GM18868 (cell line): ENCODE measurements around the gene CATSPERZ.

Source experiments
- ATAC-seq: cut with Tn5 transposase; IDR thresholded peaks from one replicate; pipeline ENCODE4 v1.9.1; 2021; ENCODE audit warnings: mild to moderate bottlenecking, moderate library complexity; ENCODE audit not compliant: unreplicated experiment

CATSPERZ gene

DNA sequence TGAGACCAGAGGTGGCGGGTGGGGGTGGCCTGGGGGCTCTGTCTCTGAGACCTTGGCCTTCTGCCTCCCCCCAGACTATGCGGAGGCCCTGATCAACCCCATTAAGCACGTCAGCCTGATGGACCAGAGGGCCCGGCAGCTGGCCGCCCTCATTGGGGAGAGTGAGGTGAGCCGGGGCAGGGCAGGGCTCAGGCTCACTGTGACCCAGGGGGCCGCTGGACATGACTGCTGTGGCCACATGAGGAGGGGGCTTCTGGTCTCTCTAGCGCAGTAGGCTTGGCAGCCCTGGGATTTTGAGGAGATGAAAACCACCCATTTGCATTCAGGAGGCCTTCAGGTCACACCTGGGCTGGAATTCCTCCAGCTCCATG lies 36.2 kb upstream of the CATSPERZ start:
- ATAC-seq, result no peak

DNA sequence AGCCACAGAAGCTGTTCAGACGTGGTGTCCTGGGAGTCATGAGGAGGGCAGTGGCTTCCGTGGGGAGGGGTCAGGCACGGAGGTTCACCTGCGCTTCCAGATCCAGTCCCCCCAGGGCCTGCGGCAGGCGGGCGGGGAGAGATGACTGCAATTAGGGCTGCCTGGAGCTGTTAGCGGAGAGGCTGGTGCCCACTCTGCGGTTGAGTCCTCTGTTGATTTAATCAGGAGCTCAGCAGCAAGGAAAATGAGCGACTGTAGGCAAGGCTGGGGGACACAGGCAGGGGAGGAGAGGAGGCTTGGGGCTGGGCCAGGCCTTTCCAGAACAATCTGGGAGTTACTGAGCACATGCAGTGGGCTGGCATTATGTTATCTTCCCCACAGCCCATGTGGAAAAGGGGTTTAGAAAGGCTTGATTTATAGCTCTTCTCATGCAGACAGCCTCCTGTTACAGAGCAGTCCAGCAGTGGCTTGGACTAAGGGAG lies 35.7 kb upstream of the CATSPERZ start:
- ATAC-seq, result no peak

DNA sequence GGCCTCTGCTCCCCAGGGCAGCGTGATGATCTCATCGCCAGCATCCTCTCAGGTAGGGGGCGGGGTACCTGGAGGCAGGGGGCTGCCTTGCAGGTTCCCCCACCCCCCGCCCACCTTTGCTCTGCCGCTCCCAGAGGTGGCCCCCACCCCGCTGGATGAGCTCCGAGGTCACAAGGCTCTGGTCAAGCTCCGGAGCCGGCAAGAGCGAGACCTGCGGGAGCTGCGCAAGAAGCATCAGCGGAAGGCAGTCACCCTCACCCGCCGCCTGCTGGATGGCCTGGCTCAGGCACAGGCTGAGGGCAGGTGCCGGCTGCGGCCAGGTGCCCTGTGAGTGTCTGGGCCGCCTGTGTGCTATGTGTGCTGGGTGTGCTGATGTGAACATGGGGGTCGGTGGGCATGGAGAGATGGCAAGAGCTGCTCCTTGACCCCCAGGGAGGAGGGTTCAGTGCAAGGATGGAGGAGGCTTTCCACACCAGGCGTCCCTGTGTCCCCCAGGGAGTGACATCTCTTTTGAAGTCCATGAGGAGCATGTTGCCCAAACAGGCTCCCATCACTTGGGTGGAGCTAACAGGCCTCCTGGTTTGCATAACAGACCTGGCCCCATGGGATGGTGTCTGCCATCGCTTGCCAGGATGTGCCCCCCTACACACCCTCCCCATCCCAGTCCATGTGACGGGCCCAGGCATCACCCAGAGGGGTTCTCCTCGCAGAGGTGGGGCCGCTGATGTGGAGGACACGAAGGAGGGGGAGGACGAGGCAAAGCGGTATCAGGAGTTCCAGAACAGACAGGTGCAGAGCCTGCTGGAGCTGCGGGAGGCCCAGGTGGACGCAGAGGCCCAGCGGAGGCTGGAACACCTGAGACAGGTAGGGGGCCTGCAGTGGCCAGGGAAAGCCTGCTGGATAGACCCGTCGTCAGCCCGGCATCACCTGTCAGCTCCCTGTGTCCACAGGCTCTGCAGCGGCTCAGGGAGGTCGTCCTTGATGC lies 34.7 kb upstream of the CATSPERZ start:
- ATAC-seq, result no peak

DNA sequence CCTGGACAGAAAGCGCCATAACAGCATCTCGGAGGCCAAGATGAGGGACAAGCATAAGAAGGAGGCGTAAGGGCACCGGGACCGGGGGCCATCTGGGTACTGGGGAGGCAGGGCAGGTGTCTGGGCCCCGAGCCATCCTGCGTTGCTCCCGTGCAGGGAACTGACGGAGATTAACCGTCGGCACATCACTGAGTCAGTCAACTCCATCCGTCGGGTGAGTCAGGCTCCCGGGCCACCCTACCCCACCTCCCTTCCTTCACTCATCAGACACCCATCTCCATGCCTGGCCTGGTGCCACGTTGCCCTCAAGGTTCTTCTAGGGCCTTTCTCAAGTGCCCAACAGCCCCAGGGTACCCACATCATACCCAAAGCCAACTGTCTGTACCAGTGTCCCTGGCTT lies 33.8 kb upstream of the CATSPERZ start:
- ATAC-seq, result no peak

DNA sequence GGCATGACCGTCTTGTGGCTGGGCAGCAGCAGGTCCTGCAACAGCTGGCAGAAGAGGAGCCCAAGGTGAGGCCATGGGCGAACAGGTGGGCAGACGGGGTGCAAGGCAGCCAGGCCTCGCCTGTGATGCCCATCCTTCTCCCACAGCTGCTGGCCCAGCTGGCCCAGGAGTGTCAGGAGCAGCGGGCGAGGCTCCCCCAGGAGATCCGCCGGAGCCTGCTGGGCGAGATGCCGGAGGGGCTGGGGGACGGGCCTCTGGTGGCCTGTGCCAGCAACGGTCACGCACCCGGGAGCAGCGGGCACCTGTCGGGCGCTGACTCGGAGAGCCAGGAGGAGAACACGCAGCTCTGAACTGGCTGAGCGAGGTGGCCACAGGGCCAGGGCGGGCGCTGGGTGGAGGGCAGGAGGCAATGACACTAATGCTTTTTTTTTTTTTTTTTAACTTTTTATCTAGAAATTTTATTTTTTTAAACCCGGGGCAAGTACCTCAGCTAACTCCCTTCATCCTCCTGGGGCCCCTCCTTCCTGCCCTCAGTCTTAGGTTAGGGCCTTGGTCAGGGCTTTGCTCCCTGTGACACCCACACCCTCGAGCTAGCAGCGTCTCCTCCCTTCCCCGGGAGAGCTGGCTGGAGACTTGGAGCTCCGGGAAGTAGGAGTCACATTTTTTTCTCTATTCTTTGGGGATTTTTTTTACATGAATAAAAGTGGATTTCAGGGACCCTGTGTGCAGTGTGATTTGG lies 32.8 kb upstream of the CATSPERZ start:
- ATAC-seq, result no peak

DNA sequence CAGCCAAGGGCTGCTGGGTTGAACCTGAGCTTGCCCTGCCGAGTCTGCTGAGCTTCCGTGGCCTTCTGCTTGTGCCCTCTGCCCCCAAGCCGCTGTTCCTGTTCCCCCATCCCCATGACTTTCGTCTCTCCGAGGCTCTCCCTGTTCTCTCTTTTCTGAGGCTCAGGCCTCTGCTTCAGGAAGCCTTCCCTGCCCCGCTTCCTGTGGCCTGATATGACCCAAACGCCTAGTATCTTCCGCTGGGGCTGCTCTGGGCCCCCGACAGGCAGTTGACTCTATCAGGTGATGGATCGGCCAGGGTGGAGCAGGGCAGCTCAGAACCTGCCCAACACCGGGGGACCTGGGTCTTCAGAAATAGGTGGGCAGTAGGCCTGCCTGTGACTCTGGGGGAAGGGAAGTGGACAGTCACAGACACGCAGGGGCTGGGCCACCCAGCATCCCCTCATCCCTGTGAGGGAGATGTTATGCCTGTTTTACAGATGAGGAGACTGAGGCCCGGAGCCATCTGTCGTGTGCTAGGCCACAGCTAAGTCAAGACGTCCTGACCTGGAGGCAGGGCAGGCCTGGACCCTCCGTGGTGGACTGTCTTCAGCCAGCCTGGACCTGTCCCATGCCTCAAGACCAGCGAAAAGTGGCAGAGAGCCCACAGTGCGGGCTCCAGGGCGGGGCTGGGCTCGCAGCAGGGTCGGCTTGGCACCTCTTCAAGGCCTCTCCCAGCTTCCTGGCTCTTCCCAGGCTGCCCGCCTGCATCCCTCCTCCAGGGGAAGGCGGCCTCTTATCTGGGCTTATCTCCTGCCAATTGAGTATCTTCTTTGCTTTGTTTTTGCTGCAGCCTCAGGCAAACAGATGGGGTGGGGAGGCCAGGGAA lies 31.9 kb upstream of the CATSPERZ start:
- no peak for ATAC-seq

DNA sequence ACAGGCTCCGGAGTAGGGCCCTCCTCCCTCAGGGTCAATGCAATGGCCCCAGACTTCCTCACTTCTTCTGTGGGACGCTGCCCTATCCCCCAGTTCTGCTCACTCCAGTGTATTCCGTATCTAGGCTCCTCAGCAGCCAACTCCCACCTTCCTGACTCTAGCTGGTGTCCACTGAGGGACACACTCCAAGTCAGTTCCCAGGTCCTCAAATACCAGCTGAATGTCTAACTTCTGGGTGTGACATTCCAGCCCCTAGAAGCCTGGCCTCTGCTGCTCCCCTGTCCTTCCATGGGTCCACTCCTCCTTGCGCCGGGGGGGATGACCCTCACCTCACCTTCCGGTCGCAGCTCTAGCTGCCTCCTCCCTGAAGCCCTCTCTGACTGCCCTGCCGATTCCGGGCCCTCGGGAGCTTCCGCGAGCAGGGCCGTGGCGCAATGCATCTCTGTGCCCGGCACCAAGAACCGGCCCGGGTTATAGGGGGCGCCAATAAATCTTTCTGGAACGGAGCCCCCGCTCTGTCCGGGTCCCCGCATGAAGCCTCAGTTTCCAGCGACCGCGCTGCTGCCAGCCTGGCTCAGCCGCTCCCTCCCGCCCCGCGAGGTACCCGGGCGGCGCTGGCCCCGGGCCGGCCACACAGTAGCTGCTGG lies 31.1 kb upstream of the CATSPERZ start:
- ATAC-seq, result peak; percentile 10

DNA sequence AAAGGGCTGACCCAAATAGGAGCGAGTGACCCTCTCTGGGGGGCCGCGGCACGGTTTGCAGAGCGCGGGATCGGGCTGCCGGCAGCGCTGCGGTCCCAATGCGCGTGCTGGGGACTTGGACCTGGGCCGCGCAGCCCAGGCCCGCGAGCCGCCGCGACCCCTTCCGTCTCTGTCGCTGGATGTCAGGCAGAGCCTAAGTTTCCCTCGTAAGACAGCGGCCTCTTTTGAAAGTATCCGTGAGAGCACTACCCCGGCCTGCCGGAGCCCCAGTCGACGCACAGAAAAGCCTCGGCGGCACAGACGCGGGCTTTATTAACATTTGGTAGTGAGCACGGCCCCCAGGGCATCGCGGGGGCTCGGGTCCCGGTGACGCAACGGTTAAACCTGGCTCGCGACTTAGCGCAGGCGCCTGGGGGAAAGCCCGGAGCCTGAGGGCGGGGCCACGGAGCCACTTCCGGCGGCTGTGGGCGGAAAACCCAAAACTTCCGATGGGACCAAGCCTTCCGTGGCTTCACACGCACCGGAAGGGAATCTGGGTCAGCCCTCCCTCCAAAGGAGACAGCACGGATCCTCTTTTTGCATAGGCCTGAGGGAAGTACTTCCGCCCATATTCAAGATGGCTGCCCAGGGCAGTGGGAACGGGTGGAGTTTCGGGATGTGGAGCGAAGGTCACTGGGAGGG lies 30.5 kb upstream of the CATSPERZ start:
- peak; percentile 70 for ATAC-seq

DNA sequence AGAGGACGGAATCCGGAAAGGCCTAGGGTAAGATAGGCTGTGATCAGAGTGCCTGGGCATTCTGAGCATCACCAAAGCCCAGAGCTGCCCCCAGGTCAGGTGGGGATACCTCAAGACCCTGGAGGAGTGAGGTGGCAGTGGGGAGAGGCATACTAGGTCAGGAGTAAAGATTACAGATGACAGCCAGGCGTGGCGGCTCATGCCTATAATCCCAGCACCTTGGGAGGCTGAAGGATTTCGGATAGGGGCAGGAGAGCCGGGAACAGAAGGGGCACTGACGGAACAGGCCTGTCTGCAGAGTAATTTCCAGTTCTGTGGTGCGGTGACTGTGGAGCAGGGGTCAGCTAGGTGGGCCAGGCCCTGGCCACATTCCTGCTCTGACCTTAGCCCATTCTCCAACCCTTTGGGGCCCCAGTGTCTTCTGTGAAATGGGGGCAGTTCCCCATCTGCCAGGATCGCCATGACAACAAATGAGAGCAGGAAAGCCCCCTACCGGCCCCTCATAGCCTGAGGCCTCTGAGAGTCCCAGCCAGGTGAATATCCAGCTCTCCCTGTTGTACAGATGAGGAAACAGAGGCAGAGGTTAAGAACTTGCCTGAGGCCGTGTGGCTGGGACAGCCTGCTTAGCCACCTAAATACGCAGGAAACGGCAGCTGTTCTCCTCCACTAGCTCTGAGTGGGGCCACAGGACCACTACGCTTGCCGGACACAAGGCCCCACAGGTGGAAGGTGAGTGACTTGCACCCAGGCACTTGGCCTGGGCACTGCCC lies 24.9 kb upstream of the CATSPERZ start:
- ATAC-seq, result no peak

DNA sequence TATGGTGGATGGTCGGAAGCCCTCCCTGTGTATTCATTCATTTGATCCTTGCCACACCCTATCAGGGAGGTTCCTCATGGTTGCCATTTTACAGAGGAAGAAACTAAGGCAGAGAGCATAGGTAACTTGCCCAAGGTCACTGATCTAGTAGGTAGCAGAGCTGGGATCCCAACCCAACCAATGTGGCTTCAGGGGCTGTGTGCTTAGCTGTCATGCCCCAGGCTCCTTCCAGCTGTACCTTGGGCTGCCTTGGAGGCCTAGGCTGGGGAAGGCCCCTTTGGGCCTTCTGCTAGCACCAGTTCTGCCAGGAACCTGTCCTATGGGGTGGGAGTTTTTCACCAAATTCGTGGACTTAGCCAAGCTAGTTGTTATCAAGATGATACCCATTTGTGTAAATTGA lies 24.3 kb upstream of the CATSPERZ start:
- no peak for ATAC-seq

DNA sequence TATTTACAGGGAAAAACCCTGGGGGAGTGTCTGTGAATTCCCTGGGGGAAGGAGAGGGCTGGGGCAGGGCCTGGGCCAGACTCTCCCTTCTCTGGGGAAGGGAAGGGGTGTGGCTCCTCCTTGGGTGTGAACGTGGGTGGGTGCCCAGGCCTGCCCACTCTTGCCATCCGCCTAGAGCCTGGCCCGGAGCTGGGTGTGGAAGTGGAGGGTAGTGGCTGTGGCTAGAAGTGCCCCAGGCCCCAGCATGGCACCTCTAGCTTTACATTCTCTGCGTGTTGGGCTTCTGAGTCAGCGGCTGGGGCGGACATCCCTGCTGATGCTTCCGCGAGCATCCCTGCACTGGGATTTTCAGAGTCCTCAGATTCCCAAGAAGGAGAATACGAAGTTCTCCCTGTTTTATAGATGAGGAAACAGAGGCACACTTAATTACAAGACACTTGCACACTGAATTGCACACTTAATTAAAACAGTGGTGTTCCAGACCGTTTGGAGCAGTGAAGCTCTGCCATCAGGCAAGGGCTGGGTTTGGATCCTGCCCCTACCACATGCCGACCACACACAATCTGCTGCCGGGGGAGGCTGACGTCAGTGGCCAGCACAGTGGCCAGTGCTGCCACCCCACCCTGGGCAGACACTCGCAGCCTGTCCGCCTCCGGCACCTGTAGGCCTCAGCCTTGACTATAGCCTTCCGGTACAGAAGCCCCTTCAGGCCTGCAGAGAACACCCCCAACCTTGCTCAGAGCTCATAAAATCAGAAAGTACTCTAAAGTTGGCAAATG lies 23.3 kb upstream of the CATSPERZ start:
- no peak for ATAC-seq

DNA sequence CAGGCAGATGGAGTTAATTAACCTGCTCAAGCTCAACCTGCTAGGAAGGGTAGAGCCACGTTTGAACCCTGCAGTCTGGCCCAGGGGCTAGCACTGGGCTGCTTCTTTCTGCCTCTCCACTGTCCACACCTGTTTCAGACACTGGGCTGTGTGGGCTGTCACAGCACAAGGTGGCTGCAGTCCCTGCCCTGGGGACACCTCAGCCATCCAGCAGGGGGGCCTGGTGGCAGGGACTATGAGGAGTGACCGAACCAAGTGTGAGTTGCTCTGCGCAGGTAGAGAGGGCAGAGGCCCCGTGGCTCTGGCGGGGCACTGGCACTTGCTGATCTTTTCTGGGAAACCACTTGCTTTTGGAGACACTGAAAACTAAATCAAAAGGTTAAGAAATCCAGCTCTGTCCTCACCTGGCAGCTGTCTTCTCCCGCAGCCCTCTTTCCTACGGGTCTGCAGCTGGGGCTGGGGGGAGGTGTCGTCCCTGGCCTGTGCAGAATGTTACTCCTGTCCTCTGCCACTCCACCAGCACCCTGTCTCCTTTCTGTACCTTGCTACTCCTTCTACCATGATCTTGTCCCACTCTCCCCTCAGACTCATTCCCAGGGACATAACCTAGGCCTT lies 21.5 kb upstream of the CATSPERZ start:
- ATAC-seq, result no peak

DNA sequence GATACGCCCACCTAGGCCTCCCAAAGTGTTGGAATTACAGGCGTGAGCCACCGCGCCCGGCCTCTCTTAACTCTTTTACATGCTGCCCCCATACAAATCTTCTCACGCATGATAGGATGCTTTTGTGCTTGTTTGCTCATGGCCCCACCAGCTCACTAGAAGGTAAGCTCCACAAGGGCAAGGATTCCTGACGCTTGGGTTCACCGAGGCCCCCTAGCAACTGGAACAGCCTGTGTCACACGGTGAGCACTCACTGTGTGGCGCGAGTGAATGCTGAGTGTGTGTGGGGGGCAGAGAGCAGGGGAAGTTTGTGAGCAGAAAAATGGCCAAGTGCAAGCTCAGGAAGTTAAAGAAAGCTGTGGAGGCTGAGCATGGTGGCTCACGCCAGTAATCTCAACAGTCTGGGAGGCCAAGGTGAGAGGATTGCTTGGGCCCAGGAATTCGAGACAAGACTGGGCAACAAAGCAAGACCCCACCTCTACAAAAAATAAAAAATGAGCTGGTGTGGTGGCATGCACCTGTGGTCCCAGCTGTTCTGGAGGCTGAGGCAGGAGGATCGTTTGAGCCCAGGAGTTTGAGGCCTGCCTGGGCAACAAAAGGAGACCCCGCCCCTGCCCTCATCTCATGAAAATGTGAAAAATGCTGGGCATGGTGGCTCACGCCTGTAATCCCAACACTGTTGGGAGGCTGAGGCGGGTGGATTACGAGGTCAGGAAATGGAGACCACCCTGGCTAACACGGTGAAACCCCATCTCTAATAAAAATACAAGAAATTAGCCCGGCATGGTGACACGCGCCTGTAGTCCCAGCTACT lies 18.0 kb upstream of the CATSPERZ start:
- no peak for ATAC-seq

DNA sequence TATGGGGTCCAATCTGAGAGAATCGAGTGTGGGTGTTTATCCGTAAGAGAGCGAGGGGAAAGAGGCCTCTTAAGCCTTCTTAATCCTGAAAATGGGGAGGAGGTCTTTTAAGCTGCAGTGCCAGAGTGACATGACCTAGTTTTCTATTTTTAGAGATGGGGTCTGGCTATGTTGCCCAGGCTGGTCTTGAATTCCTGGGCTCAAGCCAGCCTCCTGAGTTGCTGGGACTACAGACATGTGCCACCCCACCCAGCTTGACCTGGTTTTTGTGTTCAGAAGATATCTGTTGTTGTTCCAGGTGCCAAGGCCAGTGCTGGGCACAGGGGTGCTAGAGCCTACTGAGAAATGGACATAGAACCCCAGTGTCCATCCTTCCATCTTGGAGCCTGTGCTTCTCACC lies 17.1 kb upstream of the CATSPERZ start:
- ATAC-seq, result no peak

DNA sequence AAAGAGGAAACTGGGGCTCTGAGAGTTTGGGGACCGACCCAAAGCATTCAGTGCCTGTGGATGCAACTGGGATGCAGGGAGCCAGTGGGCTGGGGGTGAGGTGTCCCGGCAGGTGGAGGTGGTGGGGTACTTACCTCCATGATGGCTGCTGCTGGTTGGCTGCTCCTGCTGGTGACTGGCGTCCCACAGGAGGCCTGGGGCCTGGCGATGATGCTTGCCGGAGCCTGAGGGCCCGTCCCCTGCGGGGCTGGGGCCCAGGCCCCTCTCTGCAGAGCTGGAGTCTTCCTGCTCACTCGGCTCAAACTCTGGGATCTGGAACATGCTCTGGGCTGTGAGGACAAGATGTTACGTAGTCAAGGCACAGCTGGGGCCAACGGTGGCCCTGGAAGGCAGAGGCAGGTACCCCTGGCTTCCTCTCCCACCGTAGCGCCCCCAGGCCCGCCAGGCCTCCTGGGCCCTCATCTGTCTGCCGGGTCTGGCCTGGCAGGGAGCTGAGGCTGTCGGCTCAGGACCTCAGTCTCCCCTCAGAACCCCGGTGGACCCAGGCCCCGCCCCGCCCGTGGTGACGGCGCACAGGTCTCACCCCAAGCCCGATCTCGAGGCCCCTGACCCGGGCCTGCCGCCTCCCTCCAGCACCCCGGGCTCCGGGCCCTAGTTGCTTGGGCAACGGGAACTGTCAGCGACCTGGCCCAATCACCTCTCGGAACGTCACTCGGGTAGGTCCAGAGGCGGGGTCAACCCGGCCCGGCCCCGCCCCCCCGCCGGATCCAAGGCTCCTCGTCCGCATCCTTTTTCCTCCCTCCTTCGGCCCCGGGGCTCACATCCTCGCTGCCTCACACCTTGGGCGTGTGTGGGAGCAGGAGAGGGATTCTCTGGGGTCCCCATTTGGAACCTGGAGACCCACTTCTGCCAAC lies 15.9 kb upstream of the CATSPERZ start, which contains the start of gene BAD:
Gene BAD (minus strand): TSS at position 618 of the 914 bp plus-strand sequence. CDS start 297 bp downstream, at position 321.
- ATAC-seq, result peak; percentile 79
